NCI-H2171 treated with DMSO at 0.1 percent for 48 hours (cell line): ENCODE data around the gene RFXAP.

Source experiments
- DNase-seq: peaks from one replicate; lab custom pipeline; 2025; lab: John Stamatoyannopoulos, UW

The RFXAP gene

GRCh38 chr13:36866232-36866631 lies 47.2 kb downstream of the RFXAP start:
- DNase-seq: no peak

- peak; percentile 6 for DNase-seq
Observed at GRCh38 chr13:36870050-36870692, 51.1 kb downstream of the RFXAP start.

- no peak for DNase-seq
Observed at GRCh38 chr13:36872621-36873020, 53.6 kb downstream of the RFXAP start.

- no peak for DNase-seq
Observed at GRCh38 chr13:36875431-36875830, 56.4 kb downstream of the RFXAP start.

GRCh38 chr13:36875961-36876360 lies 56.9 kb downstream of the RFXAP start:
- no peak for DNase-seq
